HL-60 (cell line): ENCODE data around the gene SORBS2.

ENCODE experiments used
- DNase-seq, 2 experiments: peaks; one replicate each; pipeline ENCODE4 v3.0.0-alpha.2; 2010 to 2020; ENCODE audit warnings: low read depth in 1 of 2, low spot score in 1 of 2
- H3K27ac ChIP-seq: fragments of 250-450 bp; sonication (Bioruptor Pico); replicated peaks from 2 replicates; pipeline ENCODE4 v1.5.1; 2020; ENCODE audit warnings: mild to moderate bottlenecking, moderate library complexity
- H3K27me3 ChIP-seq: fragments of 250-450 bp; sonication (Bioruptor Pico); 2 replicates; pipeline ENCODE4 v1.5.1; 2021; ENCODE audit warnings: mild to moderate bottlenecking, moderate library complexity; ENCODE audit not compliant: insufficient read depth, poor library complexity, severe bottlenecking
- H3K4me3 ChIP-seq: replicated peaks from 2 replicates; pipeline ENCODE4 v1.5.1; 2011; ENCODE audit warnings: mild to moderate bottlenecking, control low read depth, low read length; ENCODE audit not compliant: insufficient read depth
- CTCF ChIP-seq: IDR thresholded peaks from one replicate; pipeline ENCODE4 v1.5.1; 2011; ENCODE audit warnings: low read length, control low read depth, inconsistent platforms; ENCODE audit not compliant: insufficient read depth
- GABPA ChIP-seq: IDR thresholded peaks from 2 replicates; pipeline ENCODE4 v1.6.1; 2012; ENCODE audit warnings: low read depth
- POLR2AphosphoS5 ChIP-seq: IDR thresholded peaks from 2 replicates; pipeline ENCODE4 v1.6.1; 2012; ENCODE audit warnings: low read depth
- REST ChIP-seq: IDR thresholded peaks from 2 replicates; pipeline ENCODE4 v1.6.1; 2012; ENCODE audit warnings: low read depth; ENCODE audit not compliant: insufficient replicate concordance
- SPI1 ChIP-seq: IDR thresholded peaks from 2 replicates; pipeline ENCODE4 v1.6.1; 2012; ENCODE audit warnings: low read depth, mild to moderate bottlenecking, borderline replicate concordance

The SORBS2 gene

GRCh38 chr4:185644408-185644807 is 167.6 kb downstream of the SORBS2 start:
- no peak for DNase-seq
- no peak overlapping the region for H3K27ac ChIP-seq
- H3K4me3 ChIP-seq, result no peak overlapping the region
- H3K27me3 ChIP-seq, result peaks cover 11% of the 10 kb centered on the region
- no peak for TF ChIP-seq CTCF
- no peak for TF ChIP-seq GABPA
- no peak for TF ChIP-seq SPI1

- TF ChIP-seq SPI1, result no peak
- no peak for TF ChIP-seq REST
- TF ChIP-seq CTCF, result no peak
- no peak for TF ChIP-seq POLR2AphosphoS5
- no peak for TF ChIP-seq GABPA
- Histone ChIP-seq H3K27ac (no peak overlapping the region), H3K27me3 (peaks cover 18% of the 10 kb centered on the region), H3K4me3 (no peak overlapping the region)
- no peak for DNase-seq
Measured at GRCh38 chr4:185642907-185643306, 169.1 kb downstream of the SORBS2 start.

- H3K27ac ChIP-seq, result no peak overlapping the region
- no peak for TF ChIP-seq SPI1
- TF ChIP-seq POLR2AphosphoS5, result no peak
- TF ChIP-seq GABPA, result no peak
- TF ChIP-seq CTCF, result no peak
- no peak for TF ChIP-seq REST
- peak; percentile 11 to 17 for DNase-seq
- no peak overlapping the region for H3K4me3 ChIP-seq
- peaks cover 22% of the 10 kb centered on the region for H3K27me3 ChIP-seq
Measured at GRCh38 chr4:185640811-185641675, 171.0 kb downstream of the SORBS2 start.
